ENCODE measurements around the gene ATP8A1.

The ATP8A1 gene

GRCh38 chr4:42649870-42650269 lies 7.0 kb downstream of the ATP8A1 start:
- DNase-seq (ENCODE audit: low read depth, low spot score) = no peak

GRCh38 chr4:42646999-42647541 lies 9.8 kb downstream of the ATP8A1 start:
- DNase-seq (ENCODE audit: low read depth, low spot score) = no peak

- no peak for DNase-seq (ENCODE audit: low read depth, low spot score)
Observed at GRCh38 chr4:42646013-42646784, 10.7 kb downstream of the ATP8A1 start.

- no peak for DNase-seq (ENCODE audit: low read depth, low spot score)
Observed at GRCh38 chr4:42644897-42645296, 12.0 kb downstream of the ATP8A1 start.

GRCh38 chr4:42643685-42644084 lies 13.2 kb downstream of the ATP8A1 start:
- DNase-seq (ENCODE audit: low read depth, low spot score) = no peak

GRCh38 chr4:42642845-42643615 lies 13.9 kb downstream of the ATP8A1 start:
- no peak for DNase-seq (ENCODE audit: low read depth, low spot score)

GRCh38 chr4:42642101-42642797 lies 14.7 kb downstream of the ATP8A1 start:
- no peak for DNase-seq (ENCODE audit: low read depth, low spot score)

GRCh38 chr4:42641656-42642055 lies 15.2 kb downstream of the ATP8A1 start:
- DNase-seq (ENCODE audit: low read depth, low spot score) = no peak

GRCh38 chr4:42641161-42641560 lies 15.7 kb downstream of the ATP8A1 start:
- no peak for DNase-seq (ENCODE audit: low read depth, low spot score)

GRCh38 chr4:42640613-42641012 lies 16.3 kb downstream of the ATP8A1 start:
- DNase-seq (ENCODE audit: low read depth, low spot score) = no peak

- no peak for DNase-seq (ENCODE audit: low read depth, low spot score)
Observed at GRCh38 chr4:42638993-42639392, 17.9 kb downstream of the ATP8A1 start.

GRCh38 chr4:42638321-42638720 lies 18.6 kb downstream of the ATP8A1 start:
- no peak for DNase-seq (ENCODE audit: low read depth, low spot score)

GRCh38 chr4:42637867-42638266 lies 19.0 kb downstream of the ATP8A1 start:
- DNase-seq (ENCODE audit: low read depth, low spot score) = no peak

- no peak for DNase-seq (ENCODE audit: low read depth, low spot score)
Observed at GRCh38 chr4:42637104-42637503, 19.8 kb downstream of the ATP8A1 start.

GRCh38 chr4:42636645-42636949 lies 20.3 kb downstream of the ATP8A1 start:
- DNase-seq (ENCODE audit: low read depth, low spot score) = no peak

- no peak for DNase-seq (ENCODE audit: low read depth, low spot score)
Observed at GRCh38 chr4:42633605-42634388, 23.1 kb downstream of the ATP8A1 start.

GRCh38 chr4:42632653-42633382 lies 24.1 kb downstream of the ATP8A1 start:
- DNase-seq (ENCODE audit: low read depth, low spot score) = no peak

- DNase-seq (ENCODE audit: low read depth, low spot score) = no peak
Observed at GRCh38 chr4:42630908-42631307, 26.0 kb downstream of the ATP8A1 start.

GRCh38 chr4:42628740-42629139 lies 28.2 kb downstream of the ATP8A1 start:
- no peak for DNase-seq (ENCODE audit: low read depth, low spot score)

- no peak for DNase-seq (ENCODE audit: low read depth, low spot score)
Observed at GRCh38 chr4:42627885-42628646, 28.8 kb downstream of the ATP8A1 start.
